Bronchus fibroblast of lung (primary cell): ENCODE measurements around the gene XDH. TPM values are rescaled to one million over a fixed set of nuclear protein-coding genes. Genes with fewer than 3 reads are reported as not detected.

Source experiments
- total RNA-seq: library from RNA; depleted of rRNA; stranded (reverse); fragments of >200 nt; gene quantifications from 2 replicates; pipeline ENCODE4 v1.2.3, GENCODE V29; 2015

Gene XDH
- total RNA-seq = 0.17 and 0.30 TPM in 2 replicates

DNA sequence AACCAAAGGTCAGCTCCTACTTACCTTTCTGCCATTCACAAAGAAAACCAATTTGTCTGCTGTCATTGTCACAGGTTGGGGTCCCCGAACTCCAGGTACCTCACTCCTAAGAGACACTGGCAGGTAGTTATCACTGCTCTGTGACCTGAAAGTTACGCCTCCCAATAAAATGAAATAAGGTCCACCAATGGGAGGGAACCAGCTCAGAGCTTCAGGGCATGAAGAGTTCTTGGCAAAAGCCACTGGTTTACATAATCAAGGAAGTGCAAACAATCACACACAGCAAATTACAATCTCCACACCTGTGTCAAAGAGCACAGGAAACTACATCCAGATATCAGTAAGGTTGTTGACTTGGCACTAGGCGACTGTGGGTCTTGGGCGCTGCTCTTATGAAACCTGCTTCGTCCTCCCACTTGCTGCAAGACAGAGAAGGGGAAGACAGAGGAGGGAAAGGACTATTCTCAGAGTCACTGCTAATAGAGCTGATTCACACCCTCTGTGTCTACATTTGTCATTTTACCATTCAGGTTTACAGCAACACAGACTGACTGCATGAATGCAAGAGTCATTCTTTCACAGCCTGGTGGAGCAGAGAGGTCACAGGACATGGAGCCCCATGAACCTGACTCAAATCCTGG lies at the start of gene XDH:
Gene XDH (minus strand): TSS at position 142 of the 641 bp plus-strand sequence. CDS start 76 bp downstream, at position 66.

Other genes with a start within 250 kb of the XDH start
- under 0.01 TPM in 2 replicates for gene CAPN14, start 197.2 kb downstream of the XDH start, total RNA-seq
- 22.7 and 22.9 TPM in 2 replicates for gene EHD3, start 180.6 kb downstream of the XDH start, total RNA-seq
- not detected in 2 replicates for gene SRD5A2, start 166.2 kb upstream of the XDH start, total RNA-seq